HCT116 (cell line): ENCODE measurements around the gene ARHGEF10L. TPM values are rescaled to one million over a fixed set of nuclear protein-coding genes. Genes with fewer than 3 reads are reported as not detected.
A peak's percentile ranks its signal among the peaks of the same experiment; 100 is the strongest.

Experiments used
- ATAC-seq: fragments of 200-7000 bp; cut with Tn5 transposase; 2 replicates; pipeline ENCODE4 v1.9.1; 2020; ENCODE audit warnings: mild to moderate bottlenecking, moderate library complexity
- BruUV-seq: library from RNA; stranded (reverse); fragments of 400-500 nt; replicated peaks from 2 replicates; lab custom pipeline; 2021; lab: Mats Ljungman, UMichigan
- CTCF ChIA-PET: fragments of 300-600 bp; sonication (Branson Sonifier 250); formaldehyde crosslinking; loops from one replicate; lab custom pipeline; 2021; ENCODE audit warnings: antibody characterized with exemption; lab: Charles Lee
- POLR2A ChIA-PET: fragments of 300-600, 350-600 bp; sonication (Branson Sonifier 250); formaldehyde crosslinking; loops from one replicate; lab custom pipeline; 2021; ENCODE audit warnings: antibody characterized with exemption; lab: Charles Lee
- RAD21 ChIA-PET, 2 experiments: fragments of 300-600 bp; sonication (Branson Sonifier 250); formaldehyde crosslinking; loops; one replicate each; lab custom pipeline; 2023; ENCODE audit warnings: low total read pairs in 2 of 2; ENCODE audit not compliant: uncharacterized antibody in 2 of 2, unreplicated experiment in 2 of 2, low non-redundant PET in 1 of 2; lab: Charles Lee
- DNase-seq: peaks from one replicate; pipeline ENCODE4 v3.0.0-alpha.2; 2010; ENCODE audit warnings: low read depth, low spot score
- H2AFZ ChIP-seq: fragments of 200-600 bp; shearing (Covaris generic), sonication (generic); 2 replicates; pipeline ENCODE4 v1.6.1; 2017; ENCODE audit warnings: low read depth, mixed run types, mixed read lengths, antibody characterized with exemption, low read length; ENCODE audit not compliant: poor library complexity, severe bottlenecking
- H3K27ac ChIP-seq: 2 replicates; pipeline ENCODE4 v1.5.1; 2012; ENCODE audit warnings: low read depth, low read length
- H3K27me3 ChIP-seq: fragments of 200-600 bp; sonication (generic); 2 replicates; pipeline ENCODE4 v1.6.1; 2016; ENCODE audit warnings: mixed run types, low read length, mixed read lengths; ENCODE audit not compliant: insufficient read depth
- H3K36me3 ChIP-seq, 2 experiments: fragments of 200-500 bp in 1 of 2; fragments of 200-600 bp in 1 of 2; sonication (Bioruptor generic) in 1 of 2; sonication (generic) in 1 of 2; 2 replicates each; pipeline versions ENCODE4 v1.5.1 to v1.6.1; 2014 to 2016; ENCODE audit warnings: low read length in 2 of 2, inconsistent platforms in 1 of 2, mixed read lengths in 1 of 2, mixed run types in 1 of 2; ENCODE audit not compliant: insufficient read depth in 2 of 2, control insufficient read depth in 1 of 2
- H3K4me1 ChIP-seq, 2 experiments: fragments of 200-600 bp in 1 of 2; sonication (generic) in 1 of 2; 2 replicates each; pipeline versions ENCODE4 v1.5.1 to v1.6.1; 2012 to 2017; ENCODE audit warnings: low read length in 2 of 2, inconsistent platforms in 1 of 2, mild to moderate bottlenecking in 1 of 2, mixed read lengths in 1 of 2, mixed run types in 1 of 2, moderate library complexity in 1 of 2; ENCODE audit not compliant: insufficient read depth in 2 of 2, control insufficient read depth in 1 of 2
- H3K4me2 ChIP-seq: fragments of 200-600 bp; sonication (generic); 2 replicates; pipeline ENCODE4 v1.6.1; 2017; ENCODE audit warnings: mixed run types, low read length, mixed read lengths
- H3K4me3 ChIP-seq, 2 experiments: fragments of 200-600 bp in 1 of 2; sonication (generic) in 1 of 2; replicated peaks in 1 of 2; 2 replicates each; pipeline ENCODE4 v1.5.1; 2011 to 2016; ENCODE audit warnings: low read length in 2 of 2, control low read depth in 1 of 2, low read depth in 1 of 2, mild to moderate bottlenecking in 1 of 2, mixed read lengths in 1 of 2, mixed run types in 1 of 2
- H3K79me2 ChIP-seq: fragments of 200-600 bp; sonication (generic); 2 replicates; pipeline ENCODE4 v1.6.1; 2017; ENCODE audit warnings: mild to moderate bottlenecking, mixed run types, low read length, moderate library complexity, mixed read lengths; ENCODE audit not compliant: insufficient read depth
- H3K9ac ChIP-seq: fragments of 200-600 bp; sonication (generic); 2 replicates; pipeline ENCODE4 v1.6.1; 2016; ENCODE audit warnings: low read length, mixed read lengths
- H3K9me2 ChIP-seq: fragments of 200-600 bp; sonication (generic), shearing (Covaris generic); 2 replicates; pipeline ENCODE4 v1.6.1; 2017; ENCODE audit warnings: mixed run types, mild to moderate bottlenecking, moderate library complexity; ENCODE audit not compliant: insufficient read depth
- H3K9me3 ChIP-seq, 2 experiments: fragments of 200-500 bp in 1 of 2; fragments of 200-600 bp in 1 of 2; sonication (Bioruptor generic) in 1 of 2; sonication (generic) in 1 of 2; 2 replicates each; pipeline ENCODE4 v1.6.1; 2014 to 2017; ENCODE audit warnings: low read length in 2 of 2, mixed read lengths in 2 of 2, inconsistent platforms in 1 of 2, low read depth in 1 of 2, mild to moderate bottlenecking in 1 of 2, mixed run types in 1 of 2, moderate library complexity in 1 of 2; ENCODE audit not compliant: control insufficient read depth in 1 of 2, insufficient read depth in 1 of 2
- H4K20me1 ChIP-seq: fragments of 200-600 bp; sonication (generic), shearing (Covaris generic); 2 replicates; pipeline ENCODE4 v1.6.1; 2017; ENCODE audit warnings: mixed run types, mild to moderate bottlenecking, moderate library complexity; ENCODE audit not compliant: insufficient read depth
- EGR1 ChIP-seq: IDR thresholded peaks from 2 replicates; pipeline ENCODE4 v1.6.1; 2012; ENCODE audit warnings: low read depth
- ELF1 ChIP-seq: IDR thresholded peaks from 2 replicates; pipeline ENCODE4 v1.6.1; 2012; ENCODE audit warnings: low read depth, borderline replicate concordance
- EZH2 ChIP-seq: fragments of 200-600 bp; sonication (generic); IDR thresholded peaks from 2 replicates; pipeline ENCODE4 v1.6.1; 2017; ENCODE audit warnings: antibody characterized with exemption, mixed run types
- EZH2phosphoT487 ChIP-seq: fragments of 200-600 bp; IDR thresholded peaks from 2 replicates; pipeline ENCODE4 v1.6.1; 2018; ENCODE audit warnings: antibody characterized with exemption, borderline replicate concordance
- JUND ChIP-seq: IDR thresholded peaks from 2 replicates; pipeline ENCODE4 v1.6.1; 2012
- POLR2AphosphoS5 ChIP-seq: IDR thresholded peaks from 2 replicates; pipeline ENCODE4 v1.6.1; 2011; ENCODE audit warnings: mild to moderate bottlenecking, low read depth, low read length, moderate library complexity
- SIN3A ChIP-seq: IDR thresholded peaks from 2 replicates; pipeline ENCODE4 v1.6.1; 2012; ENCODE audit warnings: low read depth
- SP1 ChIP-seq: IDR thresholded peaks from 2 replicates; pipeline ENCODE4 v1.6.1; 2012; ENCODE audit warnings: low read depth
- SRF ChIP-seq: IDR thresholded peaks from 2 replicates; pipeline ENCODE4 v1.6.1; 2012; ENCODE audit warnings: low read depth
- TCF7L2 ChIP-seq: IDR thresholded peaks from 2 replicates; pipeline ENCODE4 v1.7.0; 2011; ENCODE audit warnings: borderline replicate concordance, inconsistent platforms; ENCODE audit not compliant: insufficient read depth, insufficient read length; ENCODE audit errors: extremely low read depth
- YY1 ChIP-seq: IDR thresholded peaks from 2 replicates; pipeline ENCODE4 v1.6.1; 2011; ENCODE audit warnings: low read length, low read depth, moderate library complexity, mild to moderate bottlenecking; ENCODE audit not compliant: insufficient replicate concordance; ENCODE audit errors: extremely low read depth
- ZNF274 ChIP-seq: fragments of 200-500 bp; sonication (Bioruptor generic); IDR thresholded peaks from 2 replicates; pipeline ENCODE4 v1.6.1; 2014; ENCODE audit warnings: mild to moderate bottlenecking, low read depth, low read length, inconsistent platforms
- intact Hi-C: fragments of 100-400 bp; cut with micrococcal nuclease; formaldehyde crosslinking; loops from 2 replicates; pipeline ENCODE4 v1.10.0; 2022
- total RNA-seq: library from RNA; stranded (reverse); gene quantifications from one replicate; pipeline ENCODE4 v1.2.1, GENCODE V29; 2021; ENCODE audit not compliant: unreplicated experiment
- TF ChIP-seq, protein P1 (sequence below): IDR thresholded peaks from 2 replicates; pipeline ENCODE4 v1.6.1; 2012; ENCODE audit warnings: low read depth
- TF ChIP-seq, protein P2 (sequence below), 3 experiments: fragments of 200-600 bp in 1 of 3; sonication (generic) in 1 of 3; IDR thresholded peaks in 2 of 3; conservative IDR thresholded peaks in 1 of 3; 2 replicates each; pipeline ENCODE4 v1.5.1; 2012 to 2017; ENCODE audit warnings: low read depth in 2 of 3, low read length in 2 of 3, antibody characterized with exemption in 1 of 3, borderline replicate concordance in 1 of 3, control low read depth in 1 of 3, mild to moderate bottlenecking in 1 of 3, mixed read lengths in 1 of 3, mixed run types in 1 of 3, moderate library complexity in 1 of 3; ENCODE audit not compliant: insufficient read depth in 1 of 3
- TF ChIP-seq, protein P3 (sequence below): IDR thresholded peaks from 2 replicates; pipeline ENCODE4 v1.6.1; 2012
- TF ChIP-seq, protein P4 (sequence below): IDR thresholded peaks from 2 replicates; pipeline ENCODE4 v1.6.1; 2011; ENCODE audit warnings: mild to moderate bottlenecking, low read length, moderate library complexity; ENCODE audit not compliant: insufficient replicate concordance; ENCODE audit errors: extremely low read depth

ARHGEF10L gene
- total RNA-seq, 1 experiment from 2014 or later = 14.7 TPM

DNA sequence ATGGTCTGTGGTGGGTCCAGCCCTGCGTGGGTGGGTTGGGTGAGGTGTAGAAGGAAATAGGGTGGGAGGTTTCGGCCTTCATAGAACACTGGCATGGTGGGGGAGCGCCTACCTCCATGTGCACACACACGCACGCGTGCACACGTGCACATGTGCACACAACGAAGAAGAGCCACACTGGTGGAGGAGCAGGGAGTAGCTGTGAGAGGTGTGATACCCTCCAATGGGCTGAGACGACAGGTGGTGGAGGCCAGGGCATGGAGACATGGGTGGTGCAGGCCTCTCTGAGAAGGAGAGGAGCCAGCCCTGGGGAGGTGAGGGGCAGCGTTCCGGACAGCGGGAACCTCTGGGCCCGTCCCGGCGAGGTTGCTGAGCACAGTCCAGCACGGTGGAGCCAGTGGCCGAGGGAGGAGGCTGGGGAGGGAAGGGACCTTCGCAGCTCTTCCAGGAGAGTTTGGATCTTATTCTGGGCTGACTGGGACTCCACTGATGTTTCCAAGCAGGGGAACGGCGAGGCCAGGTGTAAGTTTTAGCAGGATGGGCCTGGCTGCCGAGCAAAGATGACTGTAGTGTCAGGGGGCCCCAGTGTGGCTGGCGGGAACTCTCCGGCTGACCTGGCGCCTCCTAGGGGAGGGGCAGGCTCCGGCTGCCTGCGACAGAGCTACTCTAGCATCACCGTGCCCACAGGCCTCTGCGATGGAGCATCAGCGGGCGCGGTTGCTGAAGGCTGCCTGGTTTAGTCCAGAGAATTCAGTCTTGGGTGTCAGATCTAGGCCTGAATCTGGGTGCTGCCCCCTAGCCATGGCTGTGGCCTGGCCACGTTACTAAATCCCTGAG lies 107.2 kb downstream of the ARHGEF10L start:
- no peaks in the 10 kb centered on the region for H4K20me1 ChIP-seq
- RAD21 ChIA-PET = no interaction called here
- TF ChIP-seq JUND = no peak
- TF ChIP-seq, protein P1, sequence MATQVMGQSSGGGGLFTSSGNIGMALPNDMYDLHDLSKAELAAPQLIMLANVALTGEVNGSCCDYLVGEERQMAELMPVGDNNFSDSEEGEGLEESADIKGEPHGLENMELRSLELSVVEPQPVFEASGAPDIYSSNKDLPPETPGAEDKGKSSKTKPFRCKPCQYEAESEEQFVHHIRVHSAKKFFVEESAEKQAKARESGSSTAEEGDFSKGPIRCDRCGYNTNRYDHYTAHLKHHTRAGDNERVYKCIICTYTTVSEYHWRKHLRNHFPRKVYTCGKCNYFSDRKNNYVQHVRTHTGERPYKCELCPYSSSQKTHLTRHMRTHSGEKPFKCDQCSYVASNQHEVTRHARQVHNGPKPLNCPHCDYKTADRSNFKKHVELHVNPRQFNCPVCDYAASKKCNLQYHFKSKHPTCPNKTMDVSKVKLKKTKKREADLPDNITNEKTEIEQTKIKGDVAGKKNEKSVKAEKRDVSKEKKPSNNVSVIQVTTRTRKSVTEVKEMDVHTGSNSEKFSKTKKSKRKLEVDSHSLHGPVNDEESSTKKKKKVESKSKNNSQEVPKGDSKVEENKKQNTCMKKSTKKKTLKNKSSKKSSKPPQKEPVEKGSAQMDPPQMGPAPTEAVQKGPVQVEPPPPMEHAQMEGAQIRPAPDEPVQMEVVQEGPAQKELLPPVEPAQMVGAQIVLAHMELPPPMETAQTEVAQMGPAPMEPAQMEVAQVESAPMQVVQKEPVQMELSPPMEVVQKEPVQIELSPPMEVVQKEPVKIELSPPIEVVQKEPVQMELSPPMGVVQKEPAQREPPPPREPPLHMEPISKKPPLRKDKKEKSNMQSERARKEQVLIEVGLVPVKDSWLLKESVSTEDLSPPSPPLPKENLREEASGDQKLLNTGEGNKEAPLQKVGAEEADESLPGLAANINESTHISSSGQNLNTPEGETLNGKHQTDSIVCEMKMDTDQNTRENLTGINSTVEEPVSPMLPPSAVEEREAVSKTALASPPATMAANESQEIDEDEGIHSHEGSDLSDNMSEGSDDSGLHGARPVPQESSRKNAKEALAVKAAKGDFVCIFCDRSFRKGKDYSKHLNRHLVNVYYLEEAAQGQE = no peak
- TF ChIP-seq, protein P2, sequence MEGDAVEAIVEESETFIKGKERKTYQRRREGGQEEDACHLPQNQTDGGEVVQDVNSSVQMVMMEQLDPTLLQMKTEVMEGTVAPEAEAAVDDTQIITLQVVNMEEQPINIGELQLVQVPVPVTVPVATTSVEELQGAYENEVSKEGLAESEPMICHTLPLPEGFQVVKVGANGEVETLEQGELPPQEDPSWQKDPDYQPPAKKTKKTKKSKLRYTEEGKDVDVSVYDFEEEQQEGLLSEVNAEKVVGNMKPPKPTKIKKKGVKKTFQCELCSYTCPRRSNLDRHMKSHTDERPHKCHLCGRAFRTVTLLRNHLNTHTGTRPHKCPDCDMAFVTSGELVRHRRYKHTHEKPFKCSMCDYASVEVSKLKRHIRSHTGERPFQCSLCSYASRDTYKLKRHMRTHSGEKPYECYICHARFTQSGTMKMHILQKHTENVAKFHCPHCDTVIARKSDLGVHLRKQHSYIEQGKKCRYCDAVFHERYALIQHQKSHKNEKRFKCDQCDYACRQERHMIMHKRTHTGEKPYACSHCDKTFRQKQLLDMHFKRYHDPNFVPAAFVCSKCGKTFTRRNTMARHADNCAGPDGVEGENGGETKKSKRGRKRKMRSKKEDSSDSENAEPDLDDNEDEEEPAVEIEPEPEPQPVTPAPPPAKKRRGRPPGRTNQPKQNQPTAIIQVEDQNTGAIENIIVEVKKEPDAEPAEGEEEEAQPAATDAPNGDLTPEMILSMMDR (IDR thresholded peaks at IDR 0.05 in 2 of 3, conservative IDR thresholded peaks at IDR 0.05 in 1 of 3; ENCODE audit: borderline replicate concordance in 1 of 3, insufficient read depth in 1 of 3, low read depth in 2 of 3, low read length in 2 of 3) = no peak
- TF ChIP-seq, protein P3, sequence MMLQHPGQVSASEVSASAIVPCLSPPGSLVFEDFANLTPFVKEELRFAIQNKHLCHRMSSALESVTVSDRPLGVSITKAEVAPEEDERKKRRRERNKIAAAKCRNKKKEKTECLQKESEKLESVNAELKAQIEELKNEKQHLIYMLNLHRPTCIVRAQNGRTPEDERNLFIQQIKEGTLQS = no peak
- no peak for TF ChIP-seq POLR2AphosphoS5
- TF ChIP-seq, protein P4, sequence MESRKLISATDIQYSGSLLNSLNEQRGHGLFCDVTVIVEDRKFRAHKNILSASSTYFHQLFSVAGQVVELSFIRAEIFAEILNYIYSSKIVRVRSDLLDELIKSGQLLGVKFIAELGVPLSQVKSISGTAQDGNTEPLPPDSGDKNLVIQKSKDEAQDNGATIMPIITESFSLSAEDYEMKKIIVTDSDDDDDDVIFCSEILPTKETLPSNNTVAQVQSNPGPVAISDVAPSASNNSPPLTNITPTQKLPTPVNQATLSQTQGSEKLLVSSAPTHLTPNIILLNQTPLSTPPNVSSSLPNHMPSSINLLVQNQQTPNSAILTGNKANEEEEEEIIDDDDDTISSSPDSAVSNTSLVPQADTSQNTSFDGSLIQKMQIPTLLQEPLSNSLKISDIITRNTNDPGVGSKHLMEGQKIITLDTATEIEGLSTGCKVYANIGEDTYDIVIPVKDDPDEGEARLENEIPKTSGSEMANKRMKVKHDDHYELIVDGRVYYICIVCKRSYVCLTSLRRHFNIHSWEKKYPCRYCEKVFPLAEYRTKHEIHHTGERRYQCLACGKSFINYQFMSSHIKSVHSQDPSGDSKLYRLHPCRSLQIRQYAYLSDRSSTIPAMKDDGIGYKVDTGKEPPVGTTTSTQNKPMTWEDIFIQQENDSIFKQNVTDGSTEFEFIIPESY = no peak
- no peak for TF ChIP-seq YY1
- TF ChIP-seq EZH2phosphoT487 = no peak
- TF ChIP-seq EZH2 = no peak
- TF ChIP-seq ELF1 = no peak
- no peak for TF ChIP-seq ZNF274
- TF ChIP-seq SIN3A = no peak
- no peak for TF ChIP-seq EGR1
- TF ChIP-seq SRF = no peak
- TF ChIP-seq SP1 = no peak
- no peak for TF ChIP-seq TCF7L2
- H3K9ac ChIP-seq = no peak overlapping the region
- no peaks in the 10 kb centered on the region for H3K9me2 ChIP-seq
- H3K27me3 ChIP-seq = no peaks in the 10 kb centered on the region
- peak; percentile 62 for ATAC-seq
- no peak overlapping the region for H2AFZ ChIP-seq
- no peaks in the 10 kb centered on the region for H3K4me1 ChIP-seq
- H3K79me2 ChIP-seq = no peaks in the 10 kb centered on the region
- H3K4me3 ChIP-seq = no peak overlapping the region
- no peak overlapping the region for H3K4me2 ChIP-seq
- BruUV-seq = no TSS peak
- intact Hi-C loops = no loop called here
- CTCF ChIA-PET = no interaction called here
- POLR2A ChIA-PET = no interaction called here
- DNase-seq = no peak
- H3K9me3 ChIP-seq = no peaks in the 10 kb centered on the region
- H3K36me3 ChIP-seq = no peaks in the 10 kb centered on the region
- H3K27ac ChIP-seq = no peak overlapping the region
